H1 (cell line): ENCODE data around the gene TBC1D2B. TPM values are rescaled to one million over a fixed set of nuclear protein-coding genes. Genes with fewer than 3 reads are reported as not detected.

ENCODE experiments used
- CTCF ChIA-PET: fragments of 300-600 bp; sonication (Branson Sonifier 250); formaldehyde crosslinking; loops from one replicate; lab custom pipeline; 2021; ENCODE audit not compliant: partially characterized antibody; lab: Charles Lee
- POLR2A ChIA-PET: fragments of 300-600 bp; sonication (Branson Sonifier 250); formaldehyde crosslinking; loops from one replicate; lab custom pipeline; 2021; ENCODE audit warnings: inconsistent platforms; ENCODE audit not compliant: partially characterized antibody; lab: Charles Lee
- DNase-seq, 2 experiments: peaks; one replicate each; pipeline versions ENCODE4 v3.0.0 to v3.0.0-alpha.2; 2010 to 2022; ENCODE audit warnings: low spot score in 2 of 2, low read depth in 1 of 2, mixed read lengths in 1 of 2
- FAIRE-seq: peaks from 2 replicates; lab custom pipeline; 2011; peaks lifted over from hg19 to GRCh38; lab: Jason Lieb, UNC
- H2AFZ ChIP-seq: 2 replicates; pipeline ENCODE4 v1.8.1; 2012; ENCODE audit warnings: low read length, inconsistent platforms
- H2AK5ac ChIP-seq: 2 replicates; pipeline ENCODE4 v1.6.1; 2013; ENCODE audit warnings: low read depth, low read length
- H2BK120ac ChIP-seq: replicated peaks from 2 replicates; pipeline ENCODE3; 2013; ENCODE audit warnings: low read depth, low read length, inconsistent platforms
- H2BK12ac ChIP-seq: 2 replicates; pipeline ENCODE4 v1.6.1; 2013; ENCODE audit warnings: low read depth, low read length
- H2BK15ac ChIP-seq: 2 replicates; pipeline ENCODE4 v1.6.1; 2013; ENCODE audit warnings: low read length
- H2BK20ac ChIP-seq: 2 replicates; pipeline ENCODE4 v1.6.1; 2013; ENCODE audit warnings: low read length
- H2BK5ac ChIP-seq: 2 replicates; pipeline ENCODE4 v1.6.1; 2013; ENCODE audit warnings: low read depth, low read length
- H3K14ac ChIP-seq: 2 replicates; pipeline ENCODE4 v1.6.1; 2013; ENCODE audit warnings: inconsistent platforms; ENCODE audit not compliant: insufficient read length
- H3K18ac ChIP-seq: 2 replicates; pipeline ENCODE4 v1.6.1; 2013; ENCODE audit warnings: low read length; ENCODE audit errors: extremely low read depth
- H3K23ac ChIP-seq: 2 replicates; pipeline ENCODE4 v1.6.1; 2013; ENCODE audit warnings: inconsistent platforms; ENCODE audit not compliant: insufficient read length
- H3K23me2 ChIP-seq: 2 replicates; pipeline ENCODE4 v1.6.1; 2013; ENCODE audit warnings: low read depth, low read length
- H3K27ac ChIP-seq: 2 replicates; pipeline ENCODE4 v1.6.1; 2011; ENCODE audit warnings: low read depth, low read length, inconsistent platforms
- H3K27me3 ChIP-seq, 4 experiments: replicated peaks in 1 of 4; 1 replicate in 1 of 4; 2 replicates in 3 of 4; pipeline versions ENCODE4 v1.6.1 to v1.8.1; 2011 to 2013; ENCODE audit warnings: low read length in 3 of 4, mild to moderate bottlenecking in 3 of 4, inconsistent platforms in 2 of 4, mixed read lengths in 2 of 4, moderate library complexity in 1 of 4; ENCODE audit not compliant: control insufficient read depth in 3 of 4, insufficient read depth in 3 of 4; ENCODE audit errors: extremely low read depth in 1 of 4
- H3K36me3 ChIP-seq, 4 experiments: 2 replicates each; pipeline versions ENCODE4 v1.6.1 to v1.8.1; 2011 to 2013; ENCODE audit warnings: mild to moderate bottlenecking in 4 of 4, low read length in 3 of 4, moderate library complexity in 2 of 4, control low read depth in 1 of 4, inconsistent platforms in 1 of 4; ENCODE audit not compliant: insufficient read depth in 4 of 4, control insufficient read depth in 2 of 4
- H3K4ac ChIP-seq: replicated peaks from 2 replicates; pipeline ENCODE3; 2013; ENCODE audit warnings: low read length, low read depth, mixed read lengths, inconsistent platforms; ENCODE audit not compliant: insufficient read length
- H3K4me1 ChIP-seq, 4 experiments: replicated peaks in 1 of 4; 1 replicate in 1 of 4; 2 replicates in 3 of 4; pipeline versions ENCODE4 v1.6.1 to v1.8.1; 2011 to 2013; ENCODE audit warnings: low read length in 3 of 4, inconsistent platforms in 2 of 4, mixed read lengths in 1 of 4; ENCODE audit not compliant: insufficient read depth in 4 of 4, control insufficient read depth in 3 of 4
- H3K4me2 ChIP-seq, 2 experiments: 2 replicates each; pipeline versions ENCODE4 v1.6.1 to v1.8.1; 2011 to 2013; ENCODE audit warnings: low read depth in 2 of 2, low read length in 2 of 2, control low read depth in 1 of 2, inconsistent platforms in 1 of 2, mild to moderate bottlenecking in 1 of 2; ENCODE audit not compliant: insufficient read depth in 1 of 2
- H3K4me3 ChIP-seq, 4 experiments: fragments of 200-600, 300-600 bp in 1 of 4; sonication (generic), shearing (Covaris generic), sonication (Bioruptor Twin) in 1 of 4; 2 replicates each; pipeline versions ENCODE4 v1.5.1 to v1.8.1; 2011 to 2016; ENCODE audit warnings: low read length in 4 of 4, low read depth in 3 of 4, control low read depth in 2 of 4, inconsistent platforms in 2 of 4, mild to moderate bottlenecking in 2 of 4, mixed read lengths in 1 of 4, moderate library complexity in 1 of 4; ENCODE audit not compliant: insufficient read depth in 2 of 4; ENCODE audit errors: extremely low read depth in 1 of 4
- H3K56ac ChIP-seq: replicated peaks from 2 replicates; pipeline ENCODE3; 2013; ENCODE audit warnings: low read depth, mild to moderate bottlenecking, mixed read lengths, low read length, inconsistent platforms; ENCODE audit not compliant: insufficient read length
- H3K79me1 ChIP-seq: 2 replicates; pipeline ENCODE4 v1.6.1; 2013; ENCODE audit warnings: low read depth, low read length, control low read depth
- H3K79me2 ChIP-seq, 2 experiments: 2 replicates each; pipeline versions ENCODE4 v1.6.1 to v1.8.1; 2012 to 2013; ENCODE audit warnings: low read length in 2 of 2, mild to moderate bottlenecking in 2 of 2, inconsistent platforms in 1 of 2; ENCODE audit not compliant: insufficient read depth in 2 of 2, control insufficient read depth in 1 of 2
- H3K9ac ChIP-seq, 4 experiments: replicated peaks in 1 of 4; 1 replicate in 1 of 4; 2 replicates in 3 of 4; pipeline versions ENCODE4 v1.6.1 to v1.8.1; 2011 to 2013; ENCODE audit warnings: low read depth in 3 of 4, low read length in 3 of 4, control low read depth in 2 of 4, mild to moderate bottlenecking in 2 of 4, moderate library complexity in 2 of 4, inconsistent platforms in 1 of 4; ENCODE audit errors: extremely low read depth in 1 of 4
- H3K9me3 ChIP-seq, 2 experiments: 2 replicates each; pipeline versions ENCODE4 v1.6.1 to v1.8.1; 2012 to 2013; ENCODE audit warnings: mild to moderate bottlenecking in 2 of 2, moderate library complexity in 2 of 2, control low read depth in 1 of 2, inconsistent platforms in 1 of 2, low read depth in 1 of 2, low read length in 1 of 2, mixed read lengths in 1 of 2; ENCODE audit not compliant: insufficient read depth in 2 of 2
- H4K20me1 ChIP-seq, 2 experiments: replicated peaks in 1 of 2; 2 replicates each; pipeline versions ENCODE3 to v1.8.1; 2011 to 2013; ENCODE audit warnings: inconsistent platforms in 2 of 2, low read length in 2 of 2, mild to moderate bottlenecking in 1 of 2; ENCODE audit not compliant: insufficient read depth in 2 of 2, control insufficient read depth in 1 of 2
- H4K5ac ChIP-seq: 2 replicates; pipeline ENCODE4 v1.6.1; 2013; ENCODE audit warnings: low read length, low read depth, mixed read lengths, inconsistent platforms; ENCODE audit not compliant: insufficient read length
- H4K8ac ChIP-seq: 2 replicates; pipeline ENCODE4 v1.8.0; 2013; ENCODE audit warnings: mild to moderate bottlenecking, moderate library complexity, low read length, inconsistent platforms; ENCODE audit not compliant: insufficient read depth; ENCODE audit errors: extremely low read depth
- H4K91ac ChIP-seq: replicated peaks from 2 replicates; pipeline ENCODE3; 2013; ENCODE audit warnings: low read length, mixed read lengths, inconsistent platforms; ENCODE audit not compliant: insufficient read length
- BRCA1 ChIP-seq: IDR thresholded peaks from 2 replicates; pipeline ENCODE4 v1.6.1; 2012; ENCODE audit warnings: low read depth, low read length, improper control_type of control experiment
- CHD1 ChIP-seq: IDR thresholded peaks from 2 replicates; pipeline ENCODE4 v1.6.1; 2012; ENCODE audit warnings: low read depth, low read length, improper control_type of control experiment
- CTBP2 ChIP-seq: IDR thresholded peaks from 2 replicates; pipeline ENCODE4 v1.7.0; 2011; ENCODE audit warnings: borderline replicate concordance, mild to moderate bottlenecking, moderate library complexity, mixed read lengths, low read length; ENCODE audit not compliant: insufficient read depth, insufficient read length
- EGR1 ChIP-seq: IDR thresholded peaks from 2 replicates; pipeline ENCODE4 v1.6.1; 2011; ENCODE audit warnings: low read depth, low read length, borderline replicate concordance
- FOSL1 ChIP-seq: IDR thresholded peaks from 2 replicates; pipeline ENCODE4 v1.6.1; 2011; ENCODE audit warnings: mild to moderate bottlenecking, low read depth, low read length, moderate library complexity; ENCODE audit not compliant: insufficient read depth
- GABPA ChIP-seq: IDR thresholded peaks from 2 replicates; pipeline ENCODE4 v1.6.1; 2011; ENCODE audit warnings: mild to moderate bottlenecking, low read length, moderate library complexity, borderline replicate concordance; ENCODE audit not compliant: insufficient read depth
- KDM4A ChIP-seq: IDR thresholded peaks from one replicate; pipeline ENCODE4 v1.7.1; 2012; ENCODE audit warnings: low read depth, mild to moderate bottlenecking, moderate library complexity, low read length, inconsistent platforms; ENCODE audit not compliant: severe bottlenecking
- NANOG ChIP-seq: IDR thresholded peaks from 2 replicates; pipeline ENCODE4 v1.6.1; 2011; ENCODE audit warnings: low read length, low read depth, mild to moderate bottlenecking, inconsistent platforms; ENCODE audit not compliant: insufficient read depth, poor library complexity, severe bottlenecking
- POU5F1 ChIP-seq: IDR thresholded peaks from 2 replicates; pipeline ENCODE4 v1.6.1; 2011; ENCODE audit warnings: low read depth, mild to moderate bottlenecking, low read length, moderate library complexity
- WGBS, 2 experiments: shearing (Covaris generic) in 1 of 2; methylation state at CpG; one replicate each; pipeline versions ENCODE4 v1.1.6 to v1.1.7; 2013 to 2015; ENCODE audit warnings: low lambda C conversion rate in 2 of 2, mixed read lengths in 2 of 2, inconsistent platforms in 1 of 2, low coverage in 1 of 2, missing lambda C conversion rate in 1 of 2; ENCODE audit not compliant: insufficient replicate concordance in 2 of 2, insufficient coverage in 1 of 2, insufficient read length in 1 of 2; ENCODE audit errors: extremely low coverage in 1 of 2, missing lambda C conversion rate in 1 of 2; 5-methylcytosine and 5-hydroxymethylcytosine counted together
- polyA plus RNA-seq, 7 experiments: library from polyadenylated mRNA; depleted of rRNA in 3 of 7; stranded (reverse) in 5 of 7; unstranded in 2 of 7; fragments of >200 nt in 5 of 7; fragments of 200-250 nt in 2 of 7; gene quantifications; 1 replicate in 5 of 7; 2 replicates in 1 of 7; 4 replicates in 1 of 7; pipeline versions ENCODE4 v1.2.1 to v1.2.3, GENCODE V29; 2011 to 2013; ENCODE audit warnings: missing spikeins in 2 of 7, mixed read lengths in 2 of 7
- total RNA-seq: library from RNA; stranded (reverse); fragmentation: NEBNext Ultra II Directional; extraction: Animal tissue kit (Norgen Biotek cat#: 25700); gene quantifications from 2 replicates; pipeline ENCODE4 v1.2.1, GENCODE V29; 2021
- TF ChIP-seq, protein P1 (sequence below), 3 experiments: IDR thresholded peaks; 1 replicate in 2 of 3; 2 replicates in 1 of 3; pipeline versions ENCODE4 v1.5.1 to v1.6.1; 2011; ENCODE audit warnings: low read length in 3 of 3, mild to moderate bottlenecking in 3 of 3, inconsistent platforms in 2 of 3, low read depth in 1 of 3, moderate library complexity in 1 of 3; ENCODE audit not compliant: insufficient read depth in 1 of 3; ENCODE audit errors: control extremely low read depth in 1 of 3

Gene TBC1D2B
- total and polyA plus RNA-seq, 2 of the 8 experiments (the other 6 are each of a cell fraction or from before 2014, with no cell fraction given): 11.9 to 19.5 TPM

- Histone ChIP-seq H3K14ac (no peak overlapping the region), H2BK15ac (no peak overlapping the region), H3K4me3 (no peak overlapping the region), H4K91ac (no peak overlapping the region), H3K9me3 (no peaks in the 10 kb centered on the region), H3K4me1 (peaks cover 0 to 5% (median 4%) of the 10 kb centered on the region in 4 experiments; a peak in 2 of 7 replicates), H3K4me2 (no peak overlapping the region), H4K8ac (no peak overlapping the region), H2AK5ac (no peak overlapping the region), H3K18ac (no peak overlapping the region), H3K4ac (no peak overlapping the region), H3K23me2 (no peaks in the 10 kb centered on the region), H3K27me3 (no peaks in the 10 kb centered on the region), H3K23ac (no peak overlapping the region), H2BK20ac (no peak overlapping the region), H4K5ac (no peak overlapping the region), H3K56ac (no peak overlapping the region), H2BK5ac (no peak overlapping the region), H2BK120ac (no peak overlapping the region), H3K79me2 (no peaks in the 10 kb centered on the region), H3K27ac (no peak overlapping the region), H3K9ac (no peak overlapping the region), H4K20me1 (peaks cover 0 to 2% of the 10 kb centered on the region in 2 experiments), H3K36me3 (peaks cover 0 to 5% (median 0%) of the 10 kb centered on the region in 4 experiments; a peak in 2 of 8 replicates), H2AFZ (no peak overlapping the region), H3K79me1 (0 out of 2 replicates have a peak, but pooled peaks cover 2% of the 10 kb centered on the region), H2BK12ac (no peak overlapping the region)
- CTCF ChIA-PET: interaction anchor here (0.9 to 2.3 kb wide), 4 partner anchors 12 to 313 kb away, joined by 3 to 6 read pairs (median 3); no protein-coding TSS in a partner anchor
- FAIRE-seq: no peak
- WGBS, 2 experiments: 74% methylated on average over 5 of the region's 5 CpGs; no CpG with 5 or more reads in 1 of the 2 experiments
- POLR2A ChIA-PET: no interaction called here
- no peak for DNase-seq
- no peak for TF ChIP-seq GABPA
- no peak for TF ChIP-seq CHD1
- TF ChIP-seq POU5F1: no peak
- no peak for TF ChIP-seq FOSL1
- TF ChIP-seq NANOG: no peak
- no peak for TF ChIP-seq EGR1
- no peak for TF ChIP-seq CTBP2
- TF ChIP-seq, protein P1, sequence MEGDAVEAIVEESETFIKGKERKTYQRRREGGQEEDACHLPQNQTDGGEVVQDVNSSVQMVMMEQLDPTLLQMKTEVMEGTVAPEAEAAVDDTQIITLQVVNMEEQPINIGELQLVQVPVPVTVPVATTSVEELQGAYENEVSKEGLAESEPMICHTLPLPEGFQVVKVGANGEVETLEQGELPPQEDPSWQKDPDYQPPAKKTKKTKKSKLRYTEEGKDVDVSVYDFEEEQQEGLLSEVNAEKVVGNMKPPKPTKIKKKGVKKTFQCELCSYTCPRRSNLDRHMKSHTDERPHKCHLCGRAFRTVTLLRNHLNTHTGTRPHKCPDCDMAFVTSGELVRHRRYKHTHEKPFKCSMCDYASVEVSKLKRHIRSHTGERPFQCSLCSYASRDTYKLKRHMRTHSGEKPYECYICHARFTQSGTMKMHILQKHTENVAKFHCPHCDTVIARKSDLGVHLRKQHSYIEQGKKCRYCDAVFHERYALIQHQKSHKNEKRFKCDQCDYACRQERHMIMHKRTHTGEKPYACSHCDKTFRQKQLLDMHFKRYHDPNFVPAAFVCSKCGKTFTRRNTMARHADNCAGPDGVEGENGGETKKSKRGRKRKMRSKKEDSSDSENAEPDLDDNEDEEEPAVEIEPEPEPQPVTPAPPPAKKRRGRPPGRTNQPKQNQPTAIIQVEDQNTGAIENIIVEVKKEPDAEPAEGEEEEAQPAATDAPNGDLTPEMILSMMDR (IDR thresholded peaks at IDR 0.05; ENCODE audit: control extremely low read depth in 1 of 3, insufficient read depth in 1 of 3, low read depth in 1 of 3, low read length in 3 of 3): no peak
- TF ChIP-seq BRCA1: no peak
- no peak for TF ChIP-seq KDM4A
Measured at GRCh38 chr15:78046796-78047341, 30.6 kb downstream of the TBC1D2B start.
